Coronary artery (tissue), 2 donors: ENCODE measurements around the gene SLX4.

Experiments used
- DNase-seq: peaks from one replicate; pipeline ENCODE4 v3.0.0-alpha.2; 2017; ENCODE audit warnings: low spot score
- H3K27ac ChIP-seq, 2 donors: fragments of 200-600 bp; sonication (generic); one replicate each; pipeline ENCODE4 v1.5.1; 2016 to 2019
- H3K4me3 ChIP-seq: fragments of 200-600 bp; sonication (generic); 2 replicates; pipeline ENCODE4 v1.5.1; 2016; ENCODE audit warnings: mild to moderate bottlenecking, moderate library complexity
- TF ChIP-seq, protein P1 (sequence below): fragments of 200-600 bp; sonication (generic); IDR thresholded peaks from one replicate; pipeline ENCODE4 v1.5.1; 2019; ENCODE audit warnings: antibody characterized with exemption

Gene SLX4

DNA sequence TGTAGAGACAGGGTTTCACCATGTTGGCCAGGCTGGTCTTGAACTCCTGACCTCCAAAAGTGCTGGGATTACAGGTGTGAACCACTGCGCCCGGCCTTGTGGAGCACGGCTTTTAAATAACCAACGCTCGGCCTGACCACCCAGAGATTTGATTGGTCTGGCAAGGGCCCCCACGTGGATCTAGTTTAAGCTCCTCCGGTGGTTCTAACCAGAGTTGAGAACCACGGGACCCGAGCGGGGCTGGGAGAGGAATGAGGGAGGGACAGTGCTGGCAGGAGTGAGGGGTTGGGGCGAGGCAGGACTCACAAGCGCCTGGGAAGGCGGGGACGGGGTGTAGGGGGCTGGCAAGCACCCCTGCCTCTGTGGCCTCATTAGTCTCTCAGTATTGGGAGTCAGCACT lies 37.2 kb downstream of the SLX4 start:
- no peak overlapping the region for H3K27ac ChIP-seq
- no peak for DNase-seq
- no peak overlapping the region for H3K4me3 ChIP-seq
- TF ChIP-seq, protein P1, sequence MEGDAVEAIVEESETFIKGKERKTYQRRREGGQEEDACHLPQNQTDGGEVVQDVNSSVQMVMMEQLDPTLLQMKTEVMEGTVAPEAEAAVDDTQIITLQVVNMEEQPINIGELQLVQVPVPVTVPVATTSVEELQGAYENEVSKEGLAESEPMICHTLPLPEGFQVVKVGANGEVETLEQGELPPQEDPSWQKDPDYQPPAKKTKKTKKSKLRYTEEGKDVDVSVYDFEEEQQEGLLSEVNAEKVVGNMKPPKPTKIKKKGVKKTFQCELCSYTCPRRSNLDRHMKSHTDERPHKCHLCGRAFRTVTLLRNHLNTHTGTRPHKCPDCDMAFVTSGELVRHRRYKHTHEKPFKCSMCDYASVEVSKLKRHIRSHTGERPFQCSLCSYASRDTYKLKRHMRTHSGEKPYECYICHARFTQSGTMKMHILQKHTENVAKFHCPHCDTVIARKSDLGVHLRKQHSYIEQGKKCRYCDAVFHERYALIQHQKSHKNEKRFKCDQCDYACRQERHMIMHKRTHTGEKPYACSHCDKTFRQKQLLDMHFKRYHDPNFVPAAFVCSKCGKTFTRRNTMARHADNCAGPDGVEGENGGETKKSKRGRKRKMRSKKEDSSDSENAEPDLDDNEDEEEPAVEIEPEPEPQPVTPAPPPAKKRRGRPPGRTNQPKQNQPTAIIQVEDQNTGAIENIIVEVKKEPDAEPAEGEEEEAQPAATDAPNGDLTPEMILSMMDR: no peak

DNA sequence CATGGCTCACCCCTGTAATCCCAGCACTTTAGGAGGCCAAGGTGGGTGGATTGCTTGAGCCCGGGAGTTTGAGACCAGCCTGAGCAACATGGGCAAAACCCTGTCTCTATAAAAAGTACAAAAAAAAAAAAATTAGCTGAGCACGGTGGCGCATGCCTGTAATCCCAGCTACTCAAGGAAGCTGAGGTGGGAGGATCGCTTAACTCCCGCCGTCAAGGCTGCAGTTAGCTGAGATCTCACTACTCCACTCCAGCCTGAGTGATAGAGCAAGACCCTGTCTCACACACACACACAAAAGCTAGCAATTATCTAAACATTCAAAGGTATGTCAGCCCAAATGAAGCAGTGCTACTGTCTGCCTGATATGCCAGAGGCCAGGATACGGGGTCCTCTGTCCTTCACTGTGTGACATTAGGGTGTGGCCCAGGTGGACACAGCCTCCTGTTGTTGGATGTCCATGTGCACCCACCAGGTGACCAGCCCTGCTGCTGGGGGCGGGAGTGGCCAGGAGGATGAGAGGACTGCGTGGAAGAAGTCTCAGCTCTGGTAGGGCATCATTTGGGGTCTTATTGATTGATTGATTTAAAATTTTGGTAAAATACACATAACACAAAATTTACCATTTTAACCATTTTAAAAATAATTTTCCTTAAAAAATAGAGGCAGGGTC lies 38.1 kb downstream of the SLX4 start:
- DNase-seq: no peak
- H3K4me3 ChIP-seq: no peak overlapping the region
- no peak overlapping the region for H3K27ac ChIP-seq
- TF ChIP-seq, protein P1: no peak

DNA sequence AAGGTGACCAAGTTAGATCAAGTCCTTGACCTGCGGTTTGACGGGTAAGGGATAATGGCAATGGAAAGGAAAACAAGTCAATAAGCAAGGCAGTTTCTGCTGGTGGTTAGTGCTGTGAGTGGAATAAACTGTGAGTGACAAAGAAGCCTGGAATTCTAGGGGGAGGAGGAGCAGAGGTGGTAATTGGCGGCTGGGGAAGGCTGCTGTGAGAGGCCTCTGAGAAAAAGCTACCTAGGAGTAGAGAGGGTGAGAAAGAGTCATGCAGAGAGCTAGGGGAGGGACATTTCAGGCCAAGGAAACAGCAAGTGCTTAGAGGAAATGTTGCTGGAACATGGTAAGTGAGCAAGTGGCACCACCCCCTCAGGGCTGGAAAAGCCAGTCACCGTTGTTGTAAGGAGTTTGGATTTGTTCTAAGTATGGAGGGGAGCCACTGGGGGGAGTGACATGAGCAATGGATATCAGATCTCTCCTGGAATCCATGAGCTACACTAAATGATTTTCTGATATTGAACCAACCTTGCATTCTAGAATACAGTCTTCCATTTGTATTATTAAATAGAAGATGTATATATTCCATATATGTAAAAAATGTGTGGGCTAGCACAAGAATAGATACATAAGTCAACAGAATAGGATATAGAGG lies 40.9 kb downstream of the SLX4 start:
- no peak overlapping the region for H3K4me3 ChIP-seq
- TF ChIP-seq, protein P1: no peak
- no peak overlapping the region for H3K27ac ChIP-seq
- no peak for DNase-seq

DNA sequence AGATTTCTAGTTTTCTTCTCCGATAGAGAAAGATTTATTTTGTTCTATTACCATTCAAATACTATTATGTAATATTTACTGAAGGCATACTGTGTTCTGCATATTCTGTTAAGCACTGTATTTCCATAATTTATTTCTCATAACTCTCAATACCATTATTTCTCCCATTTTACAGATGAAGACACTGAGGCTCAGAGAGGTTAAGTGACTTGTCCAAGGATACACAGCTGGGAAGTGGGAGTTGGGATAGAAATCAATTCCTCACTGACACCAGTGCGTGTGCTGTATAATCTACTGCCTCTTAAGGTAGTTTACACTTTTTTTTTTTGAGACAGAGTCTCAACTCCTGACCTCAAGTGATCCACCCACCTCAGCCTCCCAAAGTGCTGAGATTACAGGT lies 41.6 kb downstream of the SLX4 start:
- Histone ChIP-seq H3K4me3 (no peak overlapping the region), H3K27ac (no peak overlapping the region)
- no peak for DNase-seq
- TF ChIP-seq, protein P1: no peak

DNA sequence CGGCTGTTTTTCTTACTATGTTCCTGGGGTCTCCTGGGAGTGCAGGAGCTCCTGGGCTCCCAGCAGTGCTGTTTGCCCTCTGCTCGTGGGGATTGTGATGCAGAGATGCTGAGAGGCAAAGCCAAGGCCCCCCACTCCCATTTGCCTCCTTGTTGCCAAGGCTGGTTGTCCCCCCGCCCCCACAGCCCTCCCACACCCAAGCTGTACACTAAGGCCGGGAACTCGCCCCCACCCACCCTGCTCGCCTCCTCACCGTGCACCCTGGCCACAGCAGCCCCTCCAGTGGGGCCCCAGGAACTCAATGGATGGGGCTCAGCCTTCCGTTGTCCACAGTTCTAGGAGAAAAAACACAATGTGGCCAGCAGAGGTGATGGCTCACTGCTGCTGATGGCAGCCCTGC lies 44.4 kb downstream of the SLX4 start:
- Histone ChIP-seq H3K27ac (no peak overlapping the region), H3K4me3 (no peak overlapping the region)
- TF ChIP-seq, protein P1: no peak
- DNase-seq: no peak

DNA sequence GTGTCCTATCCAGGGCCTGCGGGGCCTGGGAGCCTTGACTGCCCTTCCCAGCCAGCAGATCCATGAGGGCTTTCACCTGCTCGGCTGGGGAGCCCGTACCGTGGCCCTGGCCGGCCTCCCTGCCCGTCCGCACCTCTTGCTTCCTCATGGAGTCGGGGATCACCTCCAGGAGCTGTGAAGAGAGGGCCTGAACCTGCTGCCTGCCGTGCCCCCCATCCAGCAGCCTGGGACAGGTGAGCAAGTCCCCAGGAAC lies 46.6 kb downstream of the SLX4 start:
- TF ChIP-seq, protein P1: no peak
- no peak for DNase-seq
- no peak overlapping the region for H3K27ac ChIP-seq

DNA sequence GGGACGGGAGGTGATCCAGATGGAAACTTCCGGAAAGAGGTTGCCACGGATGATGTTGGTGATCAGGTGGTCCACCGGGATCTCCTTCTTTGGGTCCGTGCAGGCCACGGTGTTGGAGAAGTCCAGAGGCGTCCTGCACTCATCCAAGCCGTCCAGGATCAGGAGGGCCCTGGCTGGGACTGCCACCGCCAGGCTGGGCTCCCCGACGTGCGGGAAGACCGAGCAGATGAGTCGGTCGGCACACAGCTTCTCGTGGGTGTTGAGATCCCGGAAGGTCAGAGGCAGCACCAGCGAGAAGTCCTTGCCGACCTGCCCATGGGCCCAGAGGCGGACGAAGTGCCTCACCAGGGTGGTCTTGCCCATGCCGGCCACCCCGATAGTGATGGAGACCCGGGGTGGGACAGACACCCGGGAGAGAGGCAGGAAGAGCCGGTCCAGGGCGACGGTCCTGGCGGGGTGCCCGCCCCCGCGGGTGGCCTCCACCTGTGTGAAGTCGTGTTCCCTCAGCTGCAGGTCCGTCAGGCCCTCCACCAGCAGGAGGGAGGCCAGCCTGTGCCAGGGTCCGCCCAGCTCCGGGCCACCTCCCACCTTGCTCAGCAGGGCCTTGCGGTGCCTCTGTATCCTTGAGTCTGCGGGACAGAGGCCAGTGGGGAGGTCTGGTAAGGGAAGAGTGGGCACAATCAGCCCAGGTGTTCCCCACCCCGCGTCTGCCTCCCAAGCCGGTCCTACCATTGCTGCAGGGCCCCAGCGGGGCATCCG lies 47.1 kb downstream of the SLX4 start:
- Histone ChIP-seq H3K4me3 (no peak overlapping the region), H3K27ac (no peak overlapping the region)
- DNase-seq: no peak
- TF ChIP-seq, protein P1: no peak

More for the DNA sequence above, 46.6 kb downstream of the SLX4 start:
- no peak overlapping the region for H3K4me3 ChIP-seq
